HCT116 (cell line): Measurements from ENCODE around the gene CLDN15. TPM values are rescaled to one million over a fixed set of nuclear protein-coding genes. Genes with fewer than 3 reads are reported as not detected.

ENCODE experiments used
- ATAC-seq: fragments of 200-7000 bp; cut with Tn5 transposase; 2 replicates; pipeline ENCODE4 v1.9.1; 2020; ENCODE audit warnings: mild to moderate bottlenecking, moderate library complexity
- Bru-seq: library from RNA; stranded (reverse); fragments of 400-500 nt; gene quantifications from one replicate; lab custom pipeline; 2021; lab: Mats Ljungman, UMichigan
- BruChase-seq, 2 experiments: library from RNA; stranded (reverse); fragments of 400-500 nt; gene quantifications; one replicate each; lab custom pipeline; 2021; lab: Mats Ljungman, UMichigan
- BruUV-seq: library from RNA; stranded (reverse); fragments of 400-500 nt; replicated peaks from 2 replicates; lab custom pipeline; 2021; lab: Mats Ljungman, UMichigan
- CTCF ChIA-PET: fragments of 300-600 bp; sonication (Branson Sonifier 250); formaldehyde crosslinking; loops from one replicate; lab custom pipeline; 2021; ENCODE audit warnings: antibody characterized with exemption; lab: Charles Lee
- POLR2A ChIA-PET: fragments of 300-600, 350-600 bp; sonication (Branson Sonifier 250); formaldehyde crosslinking; loops from one replicate; lab custom pipeline; 2021; ENCODE audit warnings: antibody characterized with exemption; lab: Charles Lee
- RAD21 ChIA-PET, 2 experiments: fragments of 300-600 bp; sonication (Branson Sonifier 250); formaldehyde crosslinking; loops; one replicate each; lab custom pipeline; 2023; ENCODE audit warnings: low total read pairs in 2 of 2; ENCODE audit not compliant: uncharacterized antibody in 2 of 2, unreplicated experiment in 2 of 2, low non-redundant PET in 1 of 2; lab: Charles Lee
- DNase-seq: peaks from one replicate; pipeline ENCODE4 v3.0.0-alpha.2; 2010; ENCODE audit warnings: low read depth, low spot score
- H2AFZ ChIP-seq: fragments of 200-600 bp; shearing (Covaris generic), sonication (generic); 2 replicates; pipeline ENCODE4 v1.6.1; 2017; ENCODE audit warnings: low read depth, mixed run types, mixed read lengths, antibody characterized with exemption, low read length; ENCODE audit not compliant: poor library complexity, severe bottlenecking
- H3K27ac ChIP-seq: 2 replicates; pipeline ENCODE4 v1.5.1; 2012; ENCODE audit warnings: low read depth, low read length
- H3K27me3 ChIP-seq: fragments of 200-600 bp; sonication (generic); 2 replicates; pipeline ENCODE4 v1.6.1; 2016; ENCODE audit warnings: mixed run types, low read length, mixed read lengths; ENCODE audit not compliant: insufficient read depth
- H3K36me3 ChIP-seq, 2 experiments: fragments of 200-500 bp in 1 of 2; fragments of 200-600 bp in 1 of 2; sonication (Bioruptor generic) in 1 of 2; sonication (generic) in 1 of 2; 2 replicates each; pipeline versions ENCODE4 v1.5.1 to v1.6.1; 2014 to 2016; ENCODE audit warnings: low read length in 2 of 2, inconsistent platforms in 1 of 2, mixed read lengths in 1 of 2, mixed run types in 1 of 2; ENCODE audit not compliant: insufficient read depth in 2 of 2, control insufficient read depth in 1 of 2
- H3K4me1 ChIP-seq, 2 experiments: fragments of 200-600 bp in 1 of 2; sonication (generic) in 1 of 2; 2 replicates each; pipeline versions ENCODE4 v1.5.1 to v1.6.1; 2012 to 2017; ENCODE audit warnings: low read length in 2 of 2, inconsistent platforms in 1 of 2, mild to moderate bottlenecking in 1 of 2, mixed read lengths in 1 of 2, mixed run types in 1 of 2, moderate library complexity in 1 of 2; ENCODE audit not compliant: insufficient read depth in 2 of 2, control insufficient read depth in 1 of 2
- H3K4me2 ChIP-seq: fragments of 200-600 bp; sonication (generic); 2 replicates; pipeline ENCODE4 v1.6.1; 2017; ENCODE audit warnings: mixed run types, low read length, mixed read lengths
- H3K4me3 ChIP-seq, 2 experiments: fragments of 200-600 bp in 1 of 2; sonication (generic) in 1 of 2; replicated peaks in 1 of 2; 2 replicates each; pipeline ENCODE4 v1.5.1; 2011 to 2016; ENCODE audit warnings: low read length in 2 of 2, control low read depth in 1 of 2, low read depth in 1 of 2, mild to moderate bottlenecking in 1 of 2, mixed read lengths in 1 of 2, mixed run types in 1 of 2
- H3K79me2 ChIP-seq: fragments of 200-600 bp; sonication (generic); 2 replicates; pipeline ENCODE4 v1.6.1; 2017; ENCODE audit warnings: mild to moderate bottlenecking, mixed run types, low read length, moderate library complexity, mixed read lengths; ENCODE audit not compliant: insufficient read depth
- H3K9ac ChIP-seq: fragments of 200-600 bp; sonication (generic); 2 replicates; pipeline ENCODE4 v1.6.1; 2016; ENCODE audit warnings: low read length, mixed read lengths
- H3K9me2 ChIP-seq: fragments of 200-600 bp; sonication (generic), shearing (Covaris generic); 2 replicates; pipeline ENCODE4 v1.6.1; 2017; ENCODE audit warnings: mixed run types, mild to moderate bottlenecking, moderate library complexity; ENCODE audit not compliant: insufficient read depth
- H3K9me3 ChIP-seq, 2 experiments: fragments of 200-500 bp in 1 of 2; fragments of 200-600 bp in 1 of 2; sonication (Bioruptor generic) in 1 of 2; sonication (generic) in 1 of 2; 2 replicates each; pipeline ENCODE4 v1.6.1; 2014 to 2017; ENCODE audit warnings: low read length in 2 of 2, mixed read lengths in 2 of 2, inconsistent platforms in 1 of 2, low read depth in 1 of 2, mild to moderate bottlenecking in 1 of 2, mixed run types in 1 of 2, moderate library complexity in 1 of 2; ENCODE audit not compliant: control insufficient read depth in 1 of 2, insufficient read depth in 1 of 2
- H4K20me1 ChIP-seq: fragments of 200-600 bp; sonication (generic), shearing (Covaris generic); 2 replicates; pipeline ENCODE4 v1.6.1; 2017; ENCODE audit warnings: mixed run types, mild to moderate bottlenecking, moderate library complexity; ENCODE audit not compliant: insufficient read depth
- CEBPB ChIP-seq: IDR thresholded peaks from 2 replicates; pipeline ENCODE4 v1.6.1; 2012; ENCODE audit warnings: low read depth
- ELF1 ChIP-seq: IDR thresholded peaks from 2 replicates; pipeline ENCODE4 v1.6.1; 2012; ENCODE audit warnings: low read depth, borderline replicate concordance
- EZH2 ChIP-seq: fragments of 200-600 bp; sonication (generic); IDR thresholded peaks from 2 replicates; pipeline ENCODE4 v1.6.1; 2017; ENCODE audit warnings: antibody characterized with exemption, mixed run types
- EZH2phosphoT487 ChIP-seq: fragments of 200-600 bp; IDR thresholded peaks from 2 replicates; pipeline ENCODE4 v1.6.1; 2018; ENCODE audit warnings: antibody characterized with exemption, borderline replicate concordance
- JUND ChIP-seq: IDR thresholded peaks from 2 replicates; pipeline ENCODE4 v1.6.1; 2012
- POLR2A ChIP-seq: IDR thresholded peaks from 2 replicates; pipeline ENCODE4 v1.7.0; 2011; ENCODE audit warnings: borderline replicate concordance; ENCODE audit not compliant: insufficient read depth, insufficient read length; ENCODE audit errors: extremely low read depth
- SIN3A ChIP-seq: IDR thresholded peaks from 2 replicates; pipeline ENCODE4 v1.6.1; 2012; ENCODE audit warnings: low read depth
- SP1 ChIP-seq: IDR thresholded peaks from 2 replicates; pipeline ENCODE4 v1.6.1; 2012; ENCODE audit warnings: low read depth
- SRF ChIP-seq: IDR thresholded peaks from 2 replicates; pipeline ENCODE4 v1.6.1; 2012; ENCODE audit warnings: low read depth
- ZFX ChIP-seq: fragments of 450-650 bp; IDR thresholded peaks from 2 replicates; pipeline ENCODE4 v1.6.1; 2017
- ZNF274 ChIP-seq: fragments of 200-500 bp; sonication (Bioruptor generic); IDR thresholded peaks from 2 replicates; pipeline ENCODE4 v1.6.1; 2014; ENCODE audit warnings: mild to moderate bottlenecking, low read depth, low read length, inconsistent platforms
- intact Hi-C: fragments of 100-400 bp; cut with micrococcal nuclease; formaldehyde crosslinking; loops from 2 replicates; pipeline ENCODE4 v1.10.0; 2022
- long read RNA-seq: library from polyadenylated mRNA; unstranded; transcript quantifications from one replicate; pipeline ENCODE4 v2.0.0, GENCODE V29; 2021; ENCODE audit not compliant: unreplicated experiment
- polyA plus RNA-seq: library from polyadenylated mRNA; unstranded; fragments of >200 nt; gene quantifications from 2 replicates; pipeline ENCODE4 v1.2.1, GENCODE V29; 2012; ENCODE audit warnings: missing spikeins
- total RNA-seq: library from RNA; stranded (reverse); gene quantifications from one replicate; pipeline ENCODE4 v1.2.1, GENCODE V29; 2021; ENCODE audit not compliant: unreplicated experiment

The CLDN15 gene, protein sequence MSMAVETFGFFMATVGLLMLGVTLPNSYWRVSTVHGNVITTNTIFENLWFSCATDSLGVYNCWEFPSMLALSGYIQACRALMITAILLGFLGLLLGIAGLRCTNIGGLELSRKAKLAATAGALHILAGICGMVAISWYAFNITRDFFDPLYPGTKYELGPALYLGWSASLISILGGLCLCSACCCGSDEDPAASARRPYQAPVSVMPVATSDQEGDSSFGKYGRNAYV
- total RNA-seq (16.9 TPM), Bru-seq, nascent RNA (percentile 63 among the genes with signal in this experiment), BruChase-seq, experiment 1, labeled RNA remaining after a 6-hour chase (percentile 89 among the genes with signal in this experiment), BruChase-seq, experiment 2, labeled RNA remaining after a 2-hour chase (percentile 85 among the genes with signal in this experiment)
- polyA plus RNA-seq = 8.8 and 8.9 TPM in 2 replicates
- long read RNA-seq, partial matches to known transcripts = 5 of 15 reads
- long read RNA-seq, other reads (novel, unspliced or antisense) = 5 of 15 reads

DNA sequence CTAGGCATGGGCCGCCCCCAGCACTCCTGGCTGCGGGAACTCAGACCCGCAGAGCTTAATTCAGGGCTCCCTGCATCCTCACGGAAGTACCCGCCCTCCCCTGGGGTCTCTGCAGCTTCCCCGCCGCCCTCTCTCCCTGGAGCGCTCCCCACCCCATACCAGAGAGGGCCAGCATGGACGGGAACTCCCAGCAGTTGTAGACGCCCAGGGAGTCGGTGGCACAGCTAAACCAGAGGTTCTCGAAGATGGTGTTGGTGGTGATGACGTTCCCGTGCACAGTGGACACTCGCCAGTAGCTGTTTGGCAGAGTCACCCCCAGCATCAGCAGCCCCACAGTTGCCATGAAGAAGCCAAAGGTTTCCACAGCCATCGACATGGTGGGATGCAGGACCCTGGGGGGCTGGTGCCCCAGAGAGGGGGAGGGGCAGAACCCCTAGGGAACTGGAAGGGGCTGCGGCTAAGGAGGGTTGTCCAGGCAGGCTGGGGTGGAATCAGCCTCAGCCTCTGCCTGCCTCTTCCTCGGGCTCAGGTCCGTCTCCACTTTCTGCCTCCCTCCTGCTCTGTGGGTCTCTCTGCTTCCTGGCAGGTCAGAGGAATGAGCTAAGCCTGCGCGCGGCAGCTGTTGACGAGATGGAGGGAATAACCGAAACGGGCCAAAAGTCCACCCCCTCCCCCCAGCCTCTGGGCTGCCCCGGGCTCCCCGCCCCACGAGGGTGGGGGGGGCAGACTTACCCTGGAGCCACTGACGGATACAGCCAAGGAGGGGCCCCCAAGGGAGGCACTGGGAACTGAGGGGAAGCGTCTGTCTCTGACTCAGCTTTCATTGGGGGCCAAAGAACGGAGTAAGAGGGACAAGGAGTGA lies at the start of gene CLDN15:
CLDN15 (minus strand) TSS at position 597 of the 862 bp plus-strand sequence; CDS start at position 376, 221 bp downstream.
- intact Hi-C loops = no loop called here
- ChIA-PET POLR2A (interaction anchor here (0.7 kb wide), 1 partner anchor 9 kb away, joined by 6 read pairs; no protein-coding TSS in a partner anchor), CTCF (no interaction called here), RAD21 (no interaction called here)
- Histone ChIP-seq H2AFZ (no peak within 1 kb of the TSS), H3K9me2 (no peaks in the 10 kb centered on the region), H3K4me3 (no peak within 1 kb of the TSS), H3K27ac (no peak within 1 kb of the TSS), H4K20me1 (no peaks in the 10 kb centered on the region), H3K79me2 (peaks cover 10% of the 10 kb centered on the region; the same call in 1 of the 2 replicates), H3K9me3 (no peaks in the 10 kb centered on the region), H3K9ac (no peak within 1 kb of the TSS), H3K4me1 (peaks cover 2 to 9% of the 10 kb centered on the region in 2 experiments; a peak in 2 of 4 replicates), H3K36me3 (peaks cover 5 to 9% of the 10 kb centered on the region in 2 experiments; a peak in 1 of 4 replicates), H3K27me3 (no peaks in the 10 kb centered on the region), H3K4me2 (no peak within 1 kb of the TSS)
- no TSS peak for BruUV-seq
- ATAC-seq (no peak), DNase-seq (no peak)
- TF ChIP-seq ZNF274 = no peak
- no peak for TF ChIP-seq JUND
- no peak for TF ChIP-seq EZH2phosphoT487
- no peak for TF ChIP-seq SRF
- TF ChIP-seq SP1 = no peak
- TF ChIP-seq SIN3A = no peak
- TF ChIP-seq ELF1 = no peak
- no peak for TF ChIP-seq POLR2A
- no peak for TF ChIP-seq EZH2
- no peak for TF ChIP-seq ZFX
- TF ChIP-seq CEBPB = no peak
